ENCODE data around the gene IDI1. TPM values are rescaled to one million over a fixed set of nuclear protein-coding genes. Genes with fewer than 3 reads are reported as not detected.

Gene IDI1
- total and polyA plus RNA-seq, 4 donors, result 78.8 to 264 (median 109) TPM

GRCh38 chr10:1020958-1021357, 28.0 kb downstream of the IDI1 start (continued):
- TF ChIP-seq SP1 (IDR thresholded peaks at IDR 0.05) (no peak), NR2F2 (IDR thresholded peaks at IDR 0.05) (no peak), HNF4A (conservative IDR thresholded peaks at IDR 0.05) (no peak)

- no peaks in the 10 kb centered on the region for H3K9me3 ChIP-seq (ENCODE audit: control insufficient read depth in 4 of 4, low read length in 3 of 4)
- H3K4me1 ChIP-seq (ENCODE audit: control insufficient read depth in 4 of 4, insufficient read depth in 4 of 4, low read length in 3 of 4), result no peaks in the 10 kb centered on the region
- peak; percentile 31 to 68 for TF ChIP-seq HNF4A (conservative IDR thresholded peaks at IDR 0.05)
- TF ChIP-seq FOXA2 (IDR thresholded peaks at IDR 0.05), result no peak
- no peak overlapping the region for H3K4me3 ChIP-seq (ENCODE audit: low read depth in 1 of 3, low read length in 3 of 3)
- no peak overlapping the region for H3K27ac ChIP-seq (ENCODE audit: low read depth in 1 of 2, low read length in 2 of 2)
- H3K27me3 ChIP-seq (ENCODE audit: control insufficient read depth in 4 of 4, insufficient read depth in 4 of 4, low read length in 3 of 4), result no peaks in the 10 kb centered on the region
- WGBS, result 82% methylated on average over 10 of the region's 10 CpGs
- no peak for DNase-seq (ENCODE audit: low spot score)
- no peak overlapping the region for H3K9ac ChIP-seq (ENCODE audit: low read depth in 1 of 2, low read length in 2 of 2)
- H3K36me3 ChIP-seq (ENCODE audit: control insufficient read depth in 4 of 4, insufficient read depth in 3 of 4, low read depth in 1 of 4, low read length in 3 of 4), result peaks cover 6 to 38% (median 30%) of the 10 kb centered on the region in 4 donors
Observed at GRCh38 chr10:1020460-1020859, 28.5 kb downstream of the IDI1 start.

- H3K9me3 ChIP-seq (ENCODE audit: control insufficient read depth in 4 of 4, low read length in 3 of 4), result no peaks in the 10 kb centered on the region
- H3K9ac ChIP-seq (ENCODE audit: low read depth in 1 of 2, low read length in 2 of 2), result no peak overlapping the region
- TF ChIP-seq TAF1 (conservative IDR thresholded peaks at IDR 0.05), result no peak
- no peak for TF ChIP-seq RXRA (IDR thresholded peaks at IDR 0.05)
- TF ChIP-seq GABPA (IDR thresholded peaks at IDR 0.05 in 1 of 2, conservative IDR thresholded peaks at IDR 0.05 in 1 of 2), result no peak
- TF ChIP-seq ZBTB33 (IDR thresholded peaks at IDR 0.05), result no peak
- no peak for TF ChIP-seq ATF3 (IDR thresholded peaks at IDR 0.05)
- TF ChIP-seq RAD21 (IDR thresholded peaks at IDR 0.05), result no peak
- no peak for TF ChIP-seq FOXA1 (IDR thresholded peaks at IDR 0.05)
- no peaks in the 10 kb centered on the region for H3K27me3 ChIP-seq (ENCODE audit: control insufficient read depth in 4 of 4, insufficient read depth in 4 of 4, low read length in 3 of 4)
- H3K27ac ChIP-seq (ENCODE audit: low read depth in 1 of 2, low read length in 2 of 2), result no peak overlapping the region
- peaks cover 6 to 45% (median 33%) of the 10 kb centered on the region in 4 donors for H3K36me3 ChIP-seq (ENCODE audit: control insufficient read depth in 4 of 4, insufficient read depth in 3 of 4, low read depth in 1 of 4, low read length in 3 of 4)
- 93% methylated on average over 10 of the region's 10 CpGs for WGBS
- no peak for DNase-seq (ENCODE audit: low spot score)
- no peak overlapping the region for H3K4me3 ChIP-seq (ENCODE audit: low read depth in 1 of 3, low read length in 3 of 3)
- no peaks in the 10 kb centered on the region for H3K4me1 ChIP-seq (ENCODE audit: control insufficient read depth in 4 of 4, insufficient read depth in 4 of 4, low read length in 3 of 4)
Observed at GRCh38 chr10:1019362-1019761, 29.6 kb downstream of the IDI1 start.

- no peaks in the 10 kb centered on the region for H3K27me3 ChIP-seq (ENCODE audit: control insufficient read depth in 4 of 4, insufficient read depth in 4 of 4, low read length in 3 of 4)
- no peak for DNase-seq (ENCODE audit: low spot score)
- peaks cover 15 to 72% (median 54%) of the 10 kb centered on the region in 4 donors for H3K36me3 ChIP-seq (ENCODE audit: control insufficient read depth in 4 of 4, insufficient read depth in 3 of 4, low read depth in 1 of 4, low read length in 3 of 4)
- H3K9me3 ChIP-seq (ENCODE audit: control insufficient read depth in 4 of 4, low read length in 3 of 4), result no peaks in the 10 kb centered on the region
- H3K27ac ChIP-seq (ENCODE audit: low read depth in 1 of 2, low read length in 2 of 2), result no peak overlapping the region
- no peak overlapping the region for H3K4me3 ChIP-seq (ENCODE audit: low read depth in 1 of 3, low read length in 3 of 3)
- H3K4me1 ChIP-seq (ENCODE audit: control insufficient read depth in 4 of 4, insufficient read depth in 4 of 4, low read length in 3 of 4), result no peaks in the 10 kb centered on the region
- no peak overlapping the region for H3K9ac ChIP-seq (ENCODE audit: low read depth in 1 of 2, low read length in 2 of 2)
- WGBS, result 91% methylated on average over 11 of the region's 11 CpGs
- TF ChIP-seq YY1 (IDR thresholded peaks at IDR 0.05), result no peak
- no peak for TF ChIP-seq GABPA (IDR thresholded peaks at IDR 0.05 in 1 of 2, conservative IDR thresholded peaks at IDR 0.05 in 1 of 2)
- TF ChIP-seq HNF4A (conservative IDR thresholded peaks at IDR 0.05), result peak in 1 of 2 donors; percentile 17
Observed at GRCh38 chr10:1015688-1016087, 33.2 kb downstream of the IDI1 start.
